PC-3 (cell line): Measurements from ENCODE around the gene SLAIN1.

Experiments used
- EZH2phosphoT487 ChIP-seq: fragments of 300-600 bp; sonication (generic); IDR thresholded peaks from 2 replicates; pipeline ENCODE4 v1.6.1; 2018; ENCODE audit warnings: mild to moderate bottlenecking, antibody characterized with exemption, low read length, borderline replicate concordance
- TF ChIP-seq, protein P1 (sequence below): fragments of 300-600 bp; sonication (generic); conservative IDR thresholded peaks from 2 replicates; pipeline ENCODE4 v1.5.1; 2017; ENCODE audit warnings: antibody characterized with exemption, low read depth, mild to moderate bottlenecking, low read length

DNA sequence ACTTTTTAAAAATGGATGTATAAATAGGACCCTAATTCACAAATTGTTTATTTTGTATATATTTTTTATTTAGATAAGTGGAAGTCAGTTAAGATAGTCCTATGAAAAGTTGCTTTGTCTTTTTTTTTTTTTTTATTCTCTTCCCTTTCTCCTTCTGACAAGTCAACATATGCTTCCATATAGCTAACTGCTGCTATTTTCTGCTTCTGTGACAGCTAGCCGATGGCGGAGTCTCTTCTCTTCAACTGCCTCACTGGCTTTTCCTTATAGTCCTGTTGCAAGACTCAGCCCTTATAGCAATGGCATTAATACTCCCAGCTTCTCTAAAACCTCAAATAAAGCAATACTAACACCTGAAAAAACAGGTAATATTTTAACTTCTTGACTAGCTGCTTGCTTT lies 45.3 kb downstream of the SLAIN1 start:
- TF ChIP-seq, protein P1, sequence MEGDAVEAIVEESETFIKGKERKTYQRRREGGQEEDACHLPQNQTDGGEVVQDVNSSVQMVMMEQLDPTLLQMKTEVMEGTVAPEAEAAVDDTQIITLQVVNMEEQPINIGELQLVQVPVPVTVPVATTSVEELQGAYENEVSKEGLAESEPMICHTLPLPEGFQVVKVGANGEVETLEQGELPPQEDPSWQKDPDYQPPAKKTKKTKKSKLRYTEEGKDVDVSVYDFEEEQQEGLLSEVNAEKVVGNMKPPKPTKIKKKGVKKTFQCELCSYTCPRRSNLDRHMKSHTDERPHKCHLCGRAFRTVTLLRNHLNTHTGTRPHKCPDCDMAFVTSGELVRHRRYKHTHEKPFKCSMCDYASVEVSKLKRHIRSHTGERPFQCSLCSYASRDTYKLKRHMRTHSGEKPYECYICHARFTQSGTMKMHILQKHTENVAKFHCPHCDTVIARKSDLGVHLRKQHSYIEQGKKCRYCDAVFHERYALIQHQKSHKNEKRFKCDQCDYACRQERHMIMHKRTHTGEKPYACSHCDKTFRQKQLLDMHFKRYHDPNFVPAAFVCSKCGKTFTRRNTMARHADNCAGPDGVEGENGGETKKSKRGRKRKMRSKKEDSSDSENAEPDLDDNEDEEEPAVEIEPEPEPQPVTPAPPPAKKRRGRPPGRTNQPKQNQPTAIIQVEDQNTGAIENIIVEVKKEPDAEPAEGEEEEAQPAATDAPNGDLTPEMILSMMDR = no peak
- TF ChIP-seq EZH2phosphoT487 = no peak
